ENCODE data around the gene PDE6B.

PDE6B gene

DNA sequence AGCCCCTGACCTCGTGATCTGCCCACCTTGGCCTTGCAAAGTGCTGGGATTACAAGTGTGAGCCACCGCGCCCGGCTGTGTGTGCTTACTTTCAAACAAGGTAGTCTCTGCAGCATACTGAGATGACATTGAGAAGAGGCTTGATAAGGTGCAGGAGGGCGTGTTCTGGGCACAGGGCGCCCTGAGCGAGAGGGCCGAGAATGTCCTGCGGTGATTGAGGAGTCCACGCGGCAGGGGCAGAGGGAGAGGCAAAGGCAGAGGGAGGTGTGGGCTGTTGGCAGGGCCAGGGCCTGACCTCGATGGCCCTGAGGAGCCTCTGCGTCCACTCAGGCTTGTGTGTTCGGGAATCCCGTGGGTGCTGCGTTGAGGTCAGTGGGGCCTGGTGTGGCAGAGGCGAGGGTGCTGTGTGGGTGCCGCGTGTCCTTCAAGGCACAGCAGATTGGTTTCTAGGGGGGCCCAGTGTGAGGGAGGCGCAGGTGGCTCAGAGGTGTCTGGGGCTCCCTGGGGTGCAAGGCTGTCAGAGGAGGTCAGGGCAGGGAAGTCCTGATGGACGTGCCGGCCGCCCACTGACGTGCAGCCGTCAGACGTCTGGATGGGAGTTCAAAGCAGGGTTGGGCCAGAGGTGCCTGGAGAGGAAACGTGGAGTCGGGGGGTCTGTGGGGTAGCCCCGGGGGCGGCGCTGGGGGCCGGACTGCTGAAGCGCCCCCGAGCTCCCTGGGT, 92.4 kb downstream of the PDE6B start:
- no peak overlapping the region for H3K9ac ChIP-seq (ENCODE audit: low read length)
- H3F3A ChIP-seq (ENCODE audit: insufficient read depth), result no peaks in the 10 kb centered on the region
- no peak overlapping the region for H3K4me3 ChIP-seq (ENCODE audit: insufficient read depth, low read length, poor library complexity, severe bottlenecking)
- H3K27ac ChIP-seq (ENCODE audit: low read depth, low read length), result no peak overlapping the region
- H3K79me2 ChIP-seq (ENCODE audit: insufficient read depth, low read length), result peaks cover 63% of the 10 kb centered on the region
- H3K9me2 ChIP-seq (replicated peaks; ENCODE audit: insufficient read depth, low read length), result no peaks in the 10 kb centered on the region
- TF ChIP-seq EZH2phosphoT487 (conservative IDR thresholded peaks at IDR 0.05; ENCODE audit: low read length), result no peak
- TF ChIP-seq, protein P1, sequence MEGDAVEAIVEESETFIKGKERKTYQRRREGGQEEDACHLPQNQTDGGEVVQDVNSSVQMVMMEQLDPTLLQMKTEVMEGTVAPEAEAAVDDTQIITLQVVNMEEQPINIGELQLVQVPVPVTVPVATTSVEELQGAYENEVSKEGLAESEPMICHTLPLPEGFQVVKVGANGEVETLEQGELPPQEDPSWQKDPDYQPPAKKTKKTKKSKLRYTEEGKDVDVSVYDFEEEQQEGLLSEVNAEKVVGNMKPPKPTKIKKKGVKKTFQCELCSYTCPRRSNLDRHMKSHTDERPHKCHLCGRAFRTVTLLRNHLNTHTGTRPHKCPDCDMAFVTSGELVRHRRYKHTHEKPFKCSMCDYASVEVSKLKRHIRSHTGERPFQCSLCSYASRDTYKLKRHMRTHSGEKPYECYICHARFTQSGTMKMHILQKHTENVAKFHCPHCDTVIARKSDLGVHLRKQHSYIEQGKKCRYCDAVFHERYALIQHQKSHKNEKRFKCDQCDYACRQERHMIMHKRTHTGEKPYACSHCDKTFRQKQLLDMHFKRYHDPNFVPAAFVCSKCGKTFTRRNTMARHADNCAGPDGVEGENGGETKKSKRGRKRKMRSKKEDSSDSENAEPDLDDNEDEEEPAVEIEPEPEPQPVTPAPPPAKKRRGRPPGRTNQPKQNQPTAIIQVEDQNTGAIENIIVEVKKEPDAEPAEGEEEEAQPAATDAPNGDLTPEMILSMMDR (IDR thresholded peaks at IDR 0.05; ENCODE audit: insufficient read depth, low read length, poor library complexity, severe bottlenecking), result no peak
- H3K27me3 ChIP-seq (ENCODE audit: low read length), result no peaks in the 10 kb centered on the region
- no peak overlapping the region for H2AFZ ChIP-seq (ENCODE audit: low read depth, low read length, severe bottlenecking)
- H4K20me1 ChIP-seq (ENCODE audit: low read depth, low read length), result no peaks in the 10 kb centered on the region; the same call in 1 of the 2 replicates
- no peaks in the 10 kb centered on the region for H3K9me3 ChIP-seq (ENCODE audit: insufficient read depth, low read length)
- no peaks in the 10 kb centered on the region for H3K36me3 ChIP-seq (ENCODE audit: low read length)
- H3K4me2 ChIP-seq (ENCODE audit: low read depth, low read length, poor library complexity, severe bottlenecking), result no peak overlapping the region

DNA sequence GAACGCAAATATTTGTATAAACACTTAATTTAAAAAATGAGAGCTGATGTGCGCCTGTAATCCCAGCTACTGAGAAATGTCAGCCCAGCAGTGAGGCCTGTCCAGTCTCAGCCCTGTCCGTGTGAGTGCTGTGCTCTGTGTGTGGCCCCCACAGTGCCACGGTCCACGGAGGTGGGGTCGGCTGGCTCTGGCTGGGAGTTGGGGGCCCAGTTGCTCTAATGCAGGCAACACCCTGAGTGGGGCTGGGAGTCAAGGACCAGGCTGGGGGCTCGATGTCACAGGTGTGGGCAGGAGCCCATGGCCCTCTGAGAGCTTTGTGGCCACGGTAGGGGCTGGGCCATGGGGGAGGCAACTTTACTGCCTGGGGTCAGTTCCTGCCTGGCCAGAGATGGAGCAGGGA, 93.1 kb downstream of the PDE6B start:
- Histone ChIP-seq H3K79me2 (ENCODE audit: insufficient read depth, low read length) (peaks cover 63% of the 10 kb centered on the region), H3K9me3 (ENCODE audit: insufficient read depth, low read length) (no peaks in the 10 kb centered on the region), H4K20me1 (ENCODE audit: low read depth, low read length) (no peaks in the 10 kb centered on the region; the same call in 1 of the 2 replicates), H3K9ac (ENCODE audit: low read length) (no peak overlapping the region), H3K4me3 (ENCODE audit: insufficient read depth, low read length, poor library complexity, severe bottlenecking) (no peak overlapping the region), H3K27me3 (ENCODE audit: low read length) (no peaks in the 10 kb centered on the region), H3K9me2 (replicated peaks; ENCODE audit: insufficient read depth, low read length) (no peaks in the 10 kb centered on the region), H3K27ac (ENCODE audit: low read depth, low read length) (no peak overlapping the region), H2AFZ (ENCODE audit: low read depth, low read length, severe bottlenecking) (no peak overlapping the region), H3K36me3 (ENCODE audit: low read length) (no peaks in the 10 kb centered on the region), H3F3A (ENCODE audit: insufficient read depth) (no peaks in the 10 kb centered on the region), H3K4me2 (ENCODE audit: low read depth, low read length, poor library complexity, severe bottlenecking) (no peak overlapping the region)
- TF ChIP-seq, protein P1 (IDR thresholded peaks at IDR 0.05; ENCODE audit: insufficient read depth, low read length, poor library complexity, severe bottlenecking), result no peak
- no peak for TF ChIP-seq EZH2phosphoT487 (conservative IDR thresholded peaks at IDR 0.05; ENCODE audit: low read length)
